Hepatocyte (in vitro differentiated cells): ENCODE results near the gene ATP8B2. TPM values are rescaled to one million over a fixed set of nuclear protein-coding genes. Genes with fewer than 3 reads are reported as not detected.
"Not testable (repeated sequence)": the region's sequence is repeated elsewhere in the genome, so short reads cannot be mapped to it uniquely, and the experiment has no call there.

Experiments
- DNase-seq: peaks from one replicate; pipeline ENCODE4 v3.0.0-alpha.2; 2016; ENCODE audit warnings: low spot score
- H2AFZ ChIP-seq: fragments of 200-600 bp; sonication (generic); 2 replicates; pipeline ENCODE4 v1.6.0; 2016; ENCODE audit warnings: antibody characterized with exemption, mild to moderate bottlenecking
- H3K27ac ChIP-seq: fragments of 200-600 bp; sonication (generic); 2 replicates; pipeline ENCODE4 v1.5.1; 2016; ENCODE audit warnings: mild to moderate bottlenecking
- H3K27me3 ChIP-seq: fragments of 200-600 bp; sonication (generic); 2 replicates; pipeline ENCODE4 v1.6.1; 2016
- H3K36me3 ChIP-seq: fragments of 200-600 bp; sonication (generic); replicated peaks from 2 replicates; pipeline ENCODE4 v1.5.1; 2016; ENCODE audit warnings: low read depth; ENCODE audit not compliant: insufficient read depth
- H3K4me1 ChIP-seq: fragments of 200-600 bp; sonication (generic); 2 replicates; pipeline ENCODE4 v1.5.1; 2016; ENCODE audit warnings: mild to moderate bottlenecking, moderate library complexity; ENCODE audit not compliant: insufficient read depth
- H3K4me2 ChIP-seq: fragments of 200-600 bp; sonication (generic); 2 replicates; pipeline ENCODE4 v1.6.0; 2016
- H3K4me3 ChIP-seq: fragments of 200-600 bp; sonication (generic); 2 replicates; pipeline ENCODE4 v1.5.1; 2016; ENCODE audit warnings: mild to moderate bottlenecking
- H3K79me2 ChIP-seq: fragments of 200-600 bp; sonication (generic); 2 replicates; pipeline ENCODE4 v1.6.0; 2017; ENCODE audit warnings: mild to moderate bottlenecking
- H3K9me2 ChIP-seq: fragments of 200-600 bp; sonication (generic); replicated peaks from 2 replicates; pipeline ENCODE4 v1.6.0; 2017; ENCODE audit warnings: mild to moderate bottlenecking; ENCODE audit not compliant: insufficient read depth
- H3K9me3 ChIP-seq: fragments of 200-600 bp; sonication (generic); 2 replicates; pipeline ENCODE4 v1.5.1; 2016; ENCODE audit warnings: low read depth, mild to moderate bottlenecking
- H4K20me1 ChIP-seq: fragments of 200-600 bp; sonication (generic); 2 replicates; pipeline ENCODE4 v1.6.0; 2016; ENCODE audit warnings: mild to moderate bottlenecking; ENCODE audit not compliant: insufficient read depth, poor library complexity, severe bottlenecking
- CTCF ChIP-seq: fragments of 200-600 bp; sonication (generic); IDR thresholded peaks from 2 replicates; pipeline ENCODE4 v1.5.1; 2016; ENCODE audit warnings: antibody characterized with exemption, mild to moderate bottlenecking; ENCODE audit not compliant: poor library complexity
- EZH2 ChIP-seq: fragments of 200-600 bp; sonication (generic); IDR thresholded peaks from 2 replicates; pipeline ENCODE4 v1.6.1; 2016; ENCODE audit warnings: antibody characterized with exemption, mild to moderate bottlenecking, borderline replicate concordance
- EZH2phosphoT487 ChIP-seq: fragments of 200-600 bp; sonication (generic); IDR thresholded peaks from one replicate; pipeline ENCODE4 v1.6.1; 2018; ENCODE audit warnings: antibody characterized with exemption, mild to moderate bottlenecking, low read depth, moderate library complexity; ENCODE audit not compliant: unreplicated experiment, severe bottlenecking
- WGBS: methylation state at CpG from one replicate; pipeline ENCODE4 v1.1.6; 2016; ENCODE audit warnings: low lambda C conversion rate; ENCODE audit errors: missing lambda C conversion rate; 5-methylcytosine and 5-hydroxymethylcytosine counted together
- polyA plus RNA-seq: library from polyadenylated mRNA; unstranded; fragments of >200 nt; fragmentation: Nextera tagmentation; extraction: Ambion mirVana; gene quantifications from 2 replicates; pipeline ENCODE4 v1.2.1, GENCODE V29; 2016
- total RNA-seq: library from RNA; depleted of rRNA; stranded (reverse); fragments of >200 nt; gene quantifications from 2 replicates; pipeline ENCODE4 v1.2.3, GENCODE V29; 2014

ATP8B2 gene
- total and polyA plus RNA-seq, 2 experiments from 2014 or later = 8.7 to 42.0 TPM

- no peak overlapping the region for H3K4me2 ChIP-seq
- no peaks in the 10 kb centered on the region for H4K20me1 ChIP-seq
- H3K36me3 ChIP-seq = no peaks in the 10 kb centered on the region
- no peak for DNase-seq
- H3K4me3 ChIP-seq = no peak overlapping the region
- H3K27ac ChIP-seq = no peak overlapping the region
- TF ChIP-seq CTCF = no peak
- no peak for TF ChIP-seq EZH2
- TF ChIP-seq EZH2phosphoT487 = no peak
- no peak overlapping the region for H2AFZ ChIP-seq
- H3K79me2 ChIP-seq = no peaks in the 10 kb centered on the region
- no peaks in the 10 kb centered on the region for H3K4me1 ChIP-seq
- 91% methylated on average over 8 of the region's 8 CpGs for WGBS
- no peaks in the 10 kb centered on the region for H3K9me3 ChIP-seq
- no peaks in the 10 kb centered on the region for H3K9me2 ChIP-seq
- no peaks in the 10 kb centered on the region for H3K27me3 ChIP-seq
These were observed 33.2 kb downstream of the ATP8B2 start for GRCh38 chr1:154358519-154358918.

DNA sequence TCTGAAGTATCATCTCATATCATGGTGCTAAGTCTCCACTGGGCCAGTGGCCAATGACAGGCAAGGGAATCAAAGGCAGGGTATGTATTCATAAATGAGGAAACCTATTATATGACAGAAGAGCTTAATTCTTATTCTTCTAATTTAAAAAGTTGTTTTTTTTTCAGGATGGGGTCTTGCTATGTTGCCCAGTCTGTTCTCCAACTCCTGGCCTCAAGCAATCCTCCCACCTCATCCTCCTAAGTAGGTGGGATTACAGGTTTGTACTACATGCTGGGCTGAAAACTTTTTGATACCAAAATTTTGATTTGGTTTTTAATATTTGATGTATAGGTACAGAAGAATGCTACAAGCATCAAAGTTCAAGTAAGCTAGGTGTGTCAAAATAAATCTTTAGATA, 35.0 kb downstream of the ATP8B2 start:
- Histone ChIP-seq H3K79me2 (no peaks in the 10 kb centered on the region), H3K9me3 (no peaks in the 10 kb centered on the region), H3K27me3 (no peaks in the 10 kb centered on the region), H4K20me1 (no peaks in the 10 kb centered on the region), H3K27ac (no peak overlapping the region), H3K9me2 (no peaks in the 10 kb centered on the region), H3K4me3 (no peak overlapping the region), H3K36me3 (no peaks in the 10 kb centered on the region), H3K4me1 (no peaks in the 10 kb centered on the region), H3K4me2 (no peak overlapping the region), H2AFZ (no peak overlapping the region)
- TF ChIP-seq EZH2phosphoT487 (no peak), CTCF (no peak), EZH2 (no peak)
- no peak for DNase-seq

GRCh38 chr1:154360881-154361280, 35.6 kb downstream of the ATP8B2 start:
- 99% methylated on average over 5 of the region's 5 CpGs for WGBS
- not testable (repeated sequence) for H3K9me2 ChIP-seq, H3K79me2 ChIP-seq, H3K4me1 ChIP-seq, H3K27me3 ChIP-seq, H3K9me3 ChIP-seq, H3K36me3 ChIP-seq, H3K27ac ChIP-seq, H3K4me3 ChIP-seq, H2AFZ ChIP-seq, H4K20me1 ChIP-seq, DNase-seq, H3K4me2 ChIP-seq

GRCh38 chr1:154361357-154361756, 36.0 kb downstream of the ATP8B2 start:
- H2AFZ ChIP-seq = no peak overlapping the region
- H3K27me3 ChIP-seq = no peaks in the 10 kb centered on the region
- H3K4me3 ChIP-seq = no peak overlapping the region
- no peaks in the 10 kb centered on the region for H3K9me2 ChIP-seq
- no peaks in the 10 kb centered on the region for H4K20me1 ChIP-seq
- H3K79me2 ChIP-seq = no peaks in the 10 kb centered on the region
- no peaks in the 10 kb centered on the region for H3K9me3 ChIP-seq
- H3K4me2 ChIP-seq = no peak overlapping the region
- no peaks in the 10 kb centered on the region for H3K4me1 ChIP-seq
- no peaks in the 10 kb centered on the region for H3K36me3 ChIP-seq
- no peak overlapping the region for H3K27ac ChIP-seq
- 94% methylated on average over 3 of the region's 3 CpGs for WGBS
- no peak for DNase-seq
- TF ChIP-seq CTCF (no peak), EZH2phosphoT487 (no peak), EZH2 (no peak)
